Common myeloid progenitor, CD34-positive (primary cell): ENCODE results near the gene SLC22A14.

ENCODE experiments used
- CTCF ChIA-PET: fragments of 350-600 bp; sonication (Branson Sonifier 250); formaldehyde crosslinking; loops from one replicate; lab custom pipeline; 2021; ENCODE audit warnings: antibody characterized with exemption; lab: Charles Lee
- POLR2A ChIA-PET: fragments of 350-600 bp; sonication (Branson Sonifier 250); formaldehyde crosslinking; loops from one replicate; lab custom pipeline; 2021; ENCODE audit warnings: antibody characterized with exemption; lab: Charles Lee
- DNase-seq, 3 donors: peaks; one replicate each; pipeline versions ENCODE4 v3.0.0 to v3.0.0-alpha.2; 2013
- H3K27ac ChIP-seq, 2 experiments: 1 replicate in 1 of 2; 2 replicates in 1 of 2; pipeline ENCODE4 v1.7.0; 2013; ENCODE audit warnings: inconsistent platforms in 2 of 2, low read length in 2 of 2, mild to moderate bottlenecking in 2 of 2, low read depth in 1 of 2, moderate library complexity in 1 of 2; ENCODE audit not compliant: severe bottlenecking in 2 of 2, insufficient read depth in 1 of 2, poor library complexity in 1 of 2
- H3K27me3 ChIP-seq, 5 experiments: replicated peaks in 2 of 5; 1 replicate in 3 of 5; 2 replicates in 2 of 5; pipeline versions ENCODE4 v1.6.1 to v1.7.0; 2013; ENCODE audit warnings: low read length in 4 of 5, mild to moderate bottlenecking in 2 of 5, moderate library complexity in 2 of 5, inconsistent platforms in 1 of 5; ENCODE audit not compliant: insufficient read depth in 5 of 5, control insufficient read depth in 4 of 5
- H3K36me3 ChIP-seq, 4 experiments: 1 replicate in 2 of 4; 2 replicates in 2 of 4; pipeline versions ENCODE4 v1.6.1 to v1.7.0; 2013; ENCODE audit warnings: low read length in 3 of 4, control low read depth in 1 of 4, mild to moderate bottlenecking in 1 of 4; ENCODE audit not compliant: control insufficient read depth in 4 of 4, insufficient read depth in 4 of 4
- H3K4me1 ChIP-seq, 4 experiments: 1 replicate in 3 of 4; 2 replicates in 1 of 4; pipeline versions ENCODE4 v1.6.1 to v1.7.1; 2013; ENCODE audit warnings: low read length in 3 of 4, mild to moderate bottlenecking in 3 of 4, control low read depth in 1 of 4, inconsistent platforms in 1 of 4, moderate library complexity in 1 of 4; ENCODE audit not compliant: control insufficient read depth in 4 of 4, insufficient read depth in 4 of 4; ENCODE audit errors: control extremely low read depth in 1 of 4
- H3K4me3 ChIP-seq, 7 experiments: 1 replicate in 4 of 7; 2 replicates in 3 of 7; pipeline versions ENCODE4 v1.5.1 to v1.7.0; 2013; ENCODE audit warnings: mild to moderate bottlenecking in 7 of 7, low read length in 6 of 7, moderate library complexity in 6 of 7, inconsistent platforms in 2 of 7, low read depth in 2 of 7, control low read depth in 1 of 7; ENCODE audit not compliant: insufficient read depth in 4 of 7, control insufficient read depth in 1 of 7; ENCODE audit errors: extremely low read depth in 1 of 7
- H3K9me3 ChIP-seq, 5 experiments: 1 replicate in 4 of 5; 2 replicates in 1 of 5; pipeline versions ENCODE4 v1.6.1 to v1.7.1; 2013; ENCODE audit warnings: low read length in 4 of 5, mild to moderate bottlenecking in 2 of 5, inconsistent platforms in 1 of 5, low read depth in 1 of 5, moderate library complexity in 1 of 5; ENCODE audit not compliant: control insufficient read depth in 4 of 5, insufficient read depth in 2 of 5; ENCODE audit errors: control extremely low read depth in 1 of 5
- WGBS: methylation state at CpG from one replicate; pipeline ENCODE4 v1.1.5; 2013; ENCODE audit not compliant: insufficient coverage; 5-methylcytosine and 5-hydroxymethylcytosine counted together

SLC22A14 gene

DNA sequence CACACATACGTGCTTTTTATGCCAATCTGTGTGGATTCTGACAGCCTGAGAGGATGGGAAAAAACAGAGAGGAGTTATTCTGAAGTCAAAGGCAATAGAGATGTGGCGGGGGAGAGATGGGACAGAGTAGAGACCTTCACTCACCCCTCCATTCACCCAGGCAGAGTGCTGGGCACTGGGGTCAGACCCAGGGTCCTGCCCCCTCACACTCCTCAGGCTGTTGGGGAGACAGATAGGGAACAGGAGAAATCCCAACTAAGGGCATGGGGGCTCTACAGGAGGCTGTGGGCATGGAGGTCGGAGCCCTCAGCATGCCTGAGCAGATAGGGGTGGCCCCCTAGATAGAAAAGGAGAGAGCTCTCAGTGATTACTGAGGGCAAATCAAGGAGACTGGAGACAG, 30.3 kb downstream of the SLC22A14 start:
- no peaks in the 10 kb centered on the region for H3K9me3 ChIP-seq
- no peak for DNase-seq
- H3K36me3 ChIP-seq = no peaks in the 10 kb centered on the region
- H3K4me3 ChIP-seq = no peak overlapping the region
- CTCF ChIA-PET = no interaction called here
- POLR2A ChIA-PET = no interaction called here
- H3K27me3 ChIP-seq = no peaks in the 10 kb centered on the region
- H3K27ac ChIP-seq = no peak overlapping the region
- WGBS = 100% methylated on average over 1 of the region's 3 CpGs
- H3K4me1 ChIP-seq = peaks cover 0 to 16% (median 12%) of the 10 kb centered on the region in 4 experiments

GRCh38 chr3:38313263-38313662, 31.2 kb downstream of the SLC22A14 start:
- Histone ChIP-seq H3K27me3 (no peaks in the 10 kb centered on the region), H3K4me3 (no peak overlapping the region), H3K27ac (no peak overlapping the region), H3K36me3 (no peaks in the 10 kb centered on the region), H3K4me1 (peaks cover 0 to 16% (median 12%) of the 10 kb centered on the region in 4 experiments), H3K9me3 (no peaks in the 10 kb centered on the region)
- 100% methylated on average over 3 of the region's 5 CpGs for WGBS
- no peak for DNase-seq
- ChIA-PET CTCF (interaction anchor here (1.1 kb wide), 1 partner anchor 12 kb away, joined by 3 read pairs; no protein-coding TSS in a partner anchor), POLR2A (no interaction called here)

- H3K36me3 ChIP-seq = no peaks in the 10 kb centered on the region
- peak in 2 of 3 donors; percentile 17 to 18 for DNase-seq
- 66% methylated on average over 10 of the region's 11 CpGs for WGBS
- CTCF ChIA-PET = interaction anchor here (1.1 kb wide), 1 partner anchor 12 kb away, joined by 3 read pairs; no protein-coding TSS in a partner anchor
- H3K27me3 ChIP-seq = no peaks in the 10 kb centered on the region
- H3K9me3 ChIP-seq = no peaks in the 10 kb centered on the region
- no peak overlapping the region for H3K27ac ChIP-seq
- POLR2A ChIA-PET = no interaction called here
- H3K4me3 ChIP-seq = no peak overlapping the region
- H3K4me1 ChIP-seq = peaks cover 0 to 16% (median 12%) of the 10 kb centered on the region in 4 experiments
These were observed 31.6 kb downstream of the SLC22A14 start for GRCh38 chr3:38313695-38314094.

DNA sequence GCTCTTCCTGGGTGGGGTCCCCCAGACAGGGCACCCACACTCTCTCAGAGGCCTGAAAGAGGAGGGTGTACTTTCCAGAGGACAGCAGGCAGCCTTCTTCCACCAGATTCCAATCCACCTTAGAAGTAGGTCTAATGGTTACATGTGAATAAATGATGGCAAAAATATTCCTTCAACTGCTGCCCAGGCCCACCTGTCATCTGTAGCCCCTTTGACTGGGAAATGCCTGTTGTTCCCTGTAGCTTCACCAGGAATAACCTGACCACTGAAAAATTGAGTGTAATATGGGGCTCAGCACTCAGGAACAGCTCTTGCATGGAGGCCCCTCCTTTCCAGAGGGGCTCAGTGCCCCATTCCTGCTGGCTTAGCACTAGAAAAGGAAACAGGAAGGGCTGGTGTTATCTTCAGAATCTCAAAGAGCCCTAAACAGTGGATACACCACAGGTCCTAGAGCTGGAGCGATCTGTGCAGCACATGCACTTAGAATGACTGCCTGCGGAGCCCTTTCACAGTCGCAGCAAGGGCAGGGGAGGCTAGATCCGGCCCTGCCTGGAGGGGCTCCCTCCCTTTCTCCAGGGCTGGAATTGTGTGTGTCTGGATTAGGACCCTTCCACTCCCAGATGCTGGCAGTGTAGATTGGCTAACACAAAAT, 32.1 kb downstream of the SLC22A14 start:
- H3K36me3 ChIP-seq = no peaks in the 10 kb centered on the region
- no peak overlapping the region for H3K27ac ChIP-seq
- WGBS = 7% methylated on average over 4 of the region's 4 CpGs
- CTCF ChIA-PET = no interaction called here
- H3K4me1 ChIP-seq = peaks cover 0 to 16% (median 12%) of the 10 kb centered on the region in 4 experiments
- DNase-seq = peak in 2 of 3 donors; percentile 45 to 56
- H3K4me3 ChIP-seq = no peak overlapping the region
- no peaks in the 10 kb centered on the region for H3K27me3 ChIP-seq
- POLR2A ChIA-PET = no interaction called here
- no peaks in the 10 kb centered on the region for H3K9me3 ChIP-seq

DNA sequence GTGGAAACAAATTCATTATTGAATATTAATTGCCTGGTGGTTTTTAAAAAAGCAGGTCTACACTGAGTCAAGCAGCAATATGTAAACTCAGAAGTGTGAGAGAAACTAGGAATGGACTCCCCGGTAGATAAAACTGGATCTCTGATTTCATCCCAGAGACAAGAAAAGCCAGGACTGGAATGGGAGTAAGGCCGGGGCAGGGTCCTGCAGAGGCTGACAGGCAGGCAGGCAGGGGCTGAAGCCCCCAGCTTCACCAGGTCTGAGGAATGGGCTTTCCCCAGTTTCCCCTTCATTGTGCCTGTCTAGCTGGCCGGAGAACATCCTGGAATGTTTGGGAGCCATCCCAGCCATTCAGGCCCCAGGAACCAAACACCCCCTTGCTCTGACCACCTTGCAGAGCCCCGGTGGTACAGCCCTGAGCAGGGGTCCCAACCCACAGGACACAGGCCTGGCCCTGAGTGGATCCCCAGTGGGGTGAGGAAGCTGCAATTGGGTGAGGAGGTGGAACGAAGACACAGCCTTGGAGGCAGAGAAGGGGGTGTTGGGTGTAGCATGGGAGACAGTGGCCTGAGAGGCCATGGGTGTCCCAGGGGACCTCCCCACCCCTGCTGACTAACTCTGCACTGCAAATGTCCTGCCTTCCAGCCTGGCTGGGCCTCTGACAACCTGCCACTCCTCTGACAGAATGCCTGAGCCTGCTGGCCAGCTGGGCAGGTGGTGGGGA, 32.8 kb downstream of the SLC22A14 start:
- H3K9me3 ChIP-seq = no peaks in the 10 kb centered on the region
- CTCF ChIA-PET = interaction anchor here (1.0 kb wide), 1 partner anchor 24 kb away, joined by 3 read pairs; no protein-coding TSS in a partner anchor
- no peak overlapping the region for H3K4me3 ChIP-seq
- peaks cover 0 to 16% (median 12%) of the 10 kb centered on the region in 4 experiments for H3K4me1 ChIP-seq
- DNase-seq = no peak
- no peaks in the 10 kb centered on the region for H3K36me3 ChIP-seq
- WGBS = 88% methylated on average over 2 of the region's 5 CpGs
- H3K27me3 ChIP-seq = no peaks in the 10 kb centered on the region
- H3K27ac ChIP-seq = no peak overlapping the region
- POLR2A ChIA-PET = no interaction called here

DNA sequence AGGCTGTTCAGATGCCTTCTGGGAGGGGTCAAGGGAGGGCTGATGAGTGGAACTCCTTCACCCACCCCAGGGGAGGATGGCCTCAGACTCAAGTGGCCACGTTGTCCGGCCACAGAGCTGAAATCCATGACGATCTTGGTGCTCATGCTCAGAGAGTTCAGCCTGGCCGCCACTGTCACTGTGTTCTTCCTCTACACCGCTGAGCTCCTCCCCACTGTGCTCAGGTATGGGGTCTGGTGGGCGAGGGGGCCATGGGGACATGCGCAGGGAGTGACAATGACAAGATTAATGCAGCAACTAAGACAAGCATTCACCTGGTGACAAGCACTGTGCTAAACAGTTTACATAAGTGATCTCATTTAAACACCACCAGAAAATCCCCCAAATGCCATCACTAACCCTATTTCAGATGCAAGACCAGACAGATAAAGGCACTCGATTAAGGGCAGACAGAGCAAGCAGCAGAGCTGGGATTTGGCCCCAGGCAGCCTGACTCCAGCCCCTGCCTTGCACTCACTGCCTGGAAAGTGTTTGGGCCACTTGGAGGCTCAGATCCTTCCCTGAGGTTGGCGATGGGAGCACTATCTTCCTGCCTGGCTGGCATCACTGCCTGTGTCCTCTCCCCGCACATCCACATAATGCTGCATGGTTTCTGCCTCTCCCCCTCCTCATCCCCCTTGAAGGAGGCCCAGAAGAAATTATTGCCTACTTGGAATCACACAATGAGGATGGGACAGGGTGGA, 33.6 kb downstream of the SLC22A14 start:
- H3K4me3 ChIP-seq = no peak overlapping the region
- ChIA-PET POLR2A (no interaction called here), CTCF (interaction anchor here (1.0 kb wide), 1 partner anchor 23 kb away, joined by 3 read pairs; no protein-coding TSS in a partner anchor)
- no peaks in the 10 kb centered on the region for H3K36me3 ChIP-seq
- DNase-seq = no peak
- peaks cover 0 to 16% (median 12%) of the 10 kb centered on the region in 4 experiments for H3K4me1 ChIP-seq
- H3K9me3 ChIP-seq = no peaks in the 10 kb centered on the region
- H3K27ac ChIP-seq = no peak overlapping the region
- H3K27me3 ChIP-seq = no peaks in the 10 kb centered on the region
- 98% methylated on average over 7 of the region's 10 CpGs for WGBS
